CD4-positive, alpha-beta T cell (primary cell): ENCODE results near the gene ATP6V1G2. TPM values are rescaled to one million over a fixed set of nuclear protein-coding genes. Genes with fewer than 3 reads are reported as not detected.

ENCODE experiments used
- ATAC-seq: fragments of 200-7000 bp; cut with Tn5 transposase; one replicate; pipeline ENCODE4 v1.10.0; 2022; ENCODE audit warnings: mild to moderate bottlenecking; ENCODE audit not compliant: poor library complexity
- CTCF ChIA-PET: fragments of 350-600 bp; sonication (Branson Sonifier 250); formaldehyde crosslinking; loops from one replicate; lab custom pipeline; 2021; ENCODE audit warnings: antibody characterized with exemption, inconsistent platforms; lab: Charles Lee
- POLR2A ChIA-PET: fragments of 350-600 bp; sonication (Branson Sonifier 250); formaldehyde crosslinking; loops from one replicate; lab custom pipeline; 2021; ENCODE audit warnings: antibody characterized with exemption, inconsistent platforms; lab: Charles Lee
- DNase-seq, 14 experiments: peaks; one replicate each; pipeline ENCODE4 v3.0.0-alpha.2; 2013 to 2020; ENCODE audit warnings: mixed read lengths in 2 of 14
- H3K27ac ChIP-seq, 2 donors: one replicate each; pipeline versions ENCODE4 v1.5.1 to v1.7.0; 2013; ENCODE audit warnings: low read length in 2 of 2, low read depth in 1 of 2, mild to moderate bottlenecking in 1 of 2
- H3K27me3 ChIP-seq, 2 experiments: 1 replicate in 1 of 2; 2 replicates in 1 of 2; pipeline versions ENCODE4 v1.6.1 to v1.7.0; 2013; ENCODE audit warnings: low read length in 2 of 2, control low read depth in 1 of 2, mild to moderate bottlenecking in 1 of 2, moderate library complexity in 1 of 2; ENCODE audit not compliant: insufficient read depth in 2 of 2, control insufficient read depth in 1 of 2
- H3K36me3 ChIP-seq: one replicate; pipeline ENCODE4 v1.6.1; 2013; ENCODE audit warnings: low read length, control low read depth; ENCODE audit not compliant: insufficient read depth
- H3K4me1 ChIP-seq: one replicate; pipeline ENCODE4 v1.6.1; 2013; ENCODE audit warnings: low read length, control low read depth; ENCODE audit not compliant: insufficient read depth
- H3K4me3 ChIP-seq: one replicate; pipeline ENCODE4 v1.5.1; 2013; ENCODE audit warnings: mild to moderate bottlenecking, low read length, moderate library complexity
- H3K9me3 ChIP-seq, 2 experiments: 1 replicate in 1 of 2; 2 replicates in 1 of 2; pipeline versions ENCODE4 v1.6.1 to v1.7.0; 2013; ENCODE audit warnings: low read length in 2 of 2, mild to moderate bottlenecking in 2 of 2, control low read depth in 1 of 2, moderate library complexity in 1 of 2; ENCODE audit not compliant: control insufficient read depth in 1 of 2, insufficient read depth in 1 of 2
- H3K27ac Mint-ChIP-seq: one replicate; pipeline ENCODE4 v1.8.0; 2020; ENCODE audit warnings: mixed read lengths
- H3K27me3 Mint-ChIP-seq: one replicate; pipeline ENCODE4 v1.8.0; 2021; ENCODE audit warnings: mixed read lengths
- H3K36me3 Mint-ChIP-seq: one replicate; pipeline ENCODE4 v1.8.0; 2021; ENCODE audit warnings: low read depth, mixed read lengths
- H3K4me1 Mint-ChIP-seq: one replicate; pipeline ENCODE4 v1.8.0; 2021; ENCODE audit warnings: low read depth, mixed read lengths
- H3K4me3 Mint-ChIP-seq: one replicate; pipeline ENCODE4 v1.8.0; 2020; ENCODE audit warnings: mild to moderate bottlenecking, mixed read lengths
- H3K9me3 Mint-ChIP-seq: one replicate; pipeline ENCODE4 v1.8.0; 2020; ENCODE audit warnings: mixed read lengths
- intact Hi-C, 2 experiments: fragments of 100-400 bp; cut with DNase I in 1 of 2; cut with micrococcal nuclease in 1 of 2; formaldehyde crosslinking; loops; one replicate each; pipeline versions ENCODE4 v1.15.1 to v1.9.0; 2023 to 2025; cut with DNase I, micrococcal nuclease
- total RNA-seq, 174 experiments: library from RNA in 2 of 174; stranded (reverse) in 2 of 174; gene quantifications; one replicate each; pipeline ENCODE4 v1.2.3 and lab custom pipeline; 2021 to 2026
- TF ChIP-seq, protein P1 (sequence below): fragments of 200-600 bp; IDR thresholded peaks from one replicate; pipeline ENCODE4 v1.8.0; 2022; ENCODE audit warnings: antibody characterized with exemption, mild to moderate bottlenecking

The ATP6V1G2 gene
- total RNA-seq, 2 experiments from 2014 or later = 2.6 to 3.3 TPM

- H3K4me1 ChIP-seq = peaks cover 47% of the 10 kb centered on the region
- Mint-ChIP-seq H3K27ac (peak overlapping the region; percentile 99), H3K27me3 (no peaks in the 10 kb centered on the region), H3K36me3 (peaks cover 76% of the 10 kb centered on the region), H3K4me3 (peak overlapping the region; percentile 96), H3K4me1 (peaks cover 61% of the 10 kb centered on the region), H3K9me3 (no peaks in the 10 kb centered on the region)
- intact Hi-C loops = no loop called here
- TF ChIP-seq, protein P1, sequence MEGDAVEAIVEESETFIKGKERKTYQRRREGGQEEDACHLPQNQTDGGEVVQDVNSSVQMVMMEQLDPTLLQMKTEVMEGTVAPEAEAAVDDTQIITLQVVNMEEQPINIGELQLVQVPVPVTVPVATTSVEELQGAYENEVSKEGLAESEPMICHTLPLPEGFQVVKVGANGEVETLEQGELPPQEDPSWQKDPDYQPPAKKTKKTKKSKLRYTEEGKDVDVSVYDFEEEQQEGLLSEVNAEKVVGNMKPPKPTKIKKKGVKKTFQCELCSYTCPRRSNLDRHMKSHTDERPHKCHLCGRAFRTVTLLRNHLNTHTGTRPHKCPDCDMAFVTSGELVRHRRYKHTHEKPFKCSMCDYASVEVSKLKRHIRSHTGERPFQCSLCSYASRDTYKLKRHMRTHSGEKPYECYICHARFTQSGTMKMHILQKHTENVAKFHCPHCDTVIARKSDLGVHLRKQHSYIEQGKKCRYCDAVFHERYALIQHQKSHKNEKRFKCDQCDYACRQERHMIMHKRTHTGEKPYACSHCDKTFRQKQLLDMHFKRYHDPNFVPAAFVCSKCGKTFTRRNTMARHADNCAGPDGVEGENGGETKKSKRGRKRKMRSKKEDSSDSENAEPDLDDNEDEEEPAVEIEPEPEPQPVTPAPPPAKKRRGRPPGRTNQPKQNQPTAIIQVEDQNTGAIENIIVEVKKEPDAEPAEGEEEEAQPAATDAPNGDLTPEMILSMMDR = no peak
- CTCF ChIA-PET = interaction anchor here (1.3 to 3.9 kb wide), 3 partner anchors 11 to 45 kb away, joined by 3 to 30 read pairs (median 6); no protein-coding TSS in a partner anchor
- DNase-seq (peak in 1 of 14 experiments; percentile 54), ATAC-seq (no peak)
- H3K27ac ChIP-seq = peak overlapping the region; percentile 94 to 95
- peak overlapping the region; percentile 91 for H3K4me3 ChIP-seq
- no peaks in the 10 kb centered on the region for H3K27me3 ChIP-seq
- H3K36me3 ChIP-seq = peaks cover 67% of the 10 kb centered on the region
- POLR2A ChIA-PET = interaction anchor here (0.9 to 4.0 kb wide), 5 partner anchors 10 to 268 kb away, joined by 3 to 88 read pairs (median 4); partner anchors contain the start of genes LSM2, MCCD1 and MICB
- H3K9me3 ChIP-seq = no peaks in the 10 kb centered on the region
Observed at GRCh38 chr6:31538805-31539400, 7.5 kb downstream of the ATP6V1G2 start.

DNA sequence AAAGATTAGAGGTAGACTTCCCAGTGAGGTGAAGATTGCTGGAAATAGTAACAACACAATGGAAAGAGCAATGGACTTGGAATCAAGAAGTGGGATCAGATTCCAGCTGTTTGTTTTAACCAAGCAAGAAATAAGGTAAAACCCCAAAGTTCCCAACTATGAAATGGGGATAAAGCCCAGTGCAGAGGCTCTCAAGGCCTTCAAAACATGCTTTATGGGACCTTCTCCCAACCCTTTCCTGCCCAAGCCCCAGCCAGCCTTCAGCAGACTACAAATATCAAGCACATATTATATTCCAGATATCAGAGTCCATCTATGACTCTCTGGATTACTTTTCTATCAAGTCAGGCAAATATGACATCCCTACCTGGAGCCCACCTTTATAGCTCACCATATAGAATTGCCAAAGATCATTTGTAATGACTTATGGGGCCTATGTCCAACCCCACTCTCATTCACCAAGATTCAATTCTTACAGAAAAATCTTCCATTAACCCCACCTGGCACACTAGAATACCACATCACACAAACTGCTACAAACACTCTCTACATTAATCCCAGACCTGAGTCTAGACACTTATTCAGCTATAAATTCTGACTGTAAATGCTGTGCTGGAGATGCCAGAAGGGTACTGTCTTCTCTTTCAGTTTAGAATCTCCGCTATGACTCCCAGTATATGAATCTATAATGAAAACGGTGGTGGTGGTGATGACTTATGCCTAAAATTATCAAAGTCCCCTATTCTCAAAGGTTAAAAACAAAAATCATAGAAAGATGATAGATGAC is 10.7 kb downstream of the ATP6V1G2 start:
- H3K9me3 ChIP-seq = no peaks in the 10 kb centered on the region
- H3K4me1 Mint-ChIP-seq = peaks cover 36% of the 10 kb centered on the region
- peaks cover 92% of the 10 kb centered on the region for H3K36me3 Mint-ChIP-seq
- ATAC-seq (no peak), DNase-seq (no peak)
- H3K4me3 Mint-ChIP-seq = peak overlapping the region; percentile 26
- H3K4me1 ChIP-seq = peaks cover 33% of the 10 kb centered on the region
- H3K27me3 ChIP-seq = no peaks in the 10 kb centered on the region
- TF ChIP-seq, protein P1 = no peak
- POLR2A ChIA-PET = interaction anchor here (0.6 to 1.8 kb wide), 4 partner anchors 18 to 40 kb away, joined by 3 to 4 read pairs (median 4); partner anchors contain the start of genes MICB and TNF
- peaks cover 98% of the 10 kb centered on the region for H3K36me3 ChIP-seq
- H3K9me3 Mint-ChIP-seq = no peaks in the 10 kb centered on the region
- H3K27me3 Mint-ChIP-seq = no peaks in the 10 kb centered on the region
- intact Hi-C loops = no loop called here
- CTCF ChIA-PET = interaction anchor here (1.0 kb wide), 1 partner anchor 94 kb away, joined by 5 read pairs; no protein-coding TSS in a partner anchor
- no peak overlapping the region for H3K27ac ChIP-seq
- peak overlapping the region; percentile 13 for H3K27ac Mint-ChIP-seq
- no peak overlapping the region for H3K4me3 ChIP-seq

GRCh38 chr6:31534521-31535040 is 11.8 kb downstream of the ATP6V1G2 start:
- no peak for DNase-seq
- ChIA-PET CTCF (no interaction called here), POLR2A (interaction anchor here (1.8 kb wide), 1 partner anchor 37 kb away, joined by 4 read pairs; the partner anchor contains the start of gene MICB)
- Histone ChIP-seq H3K9me3 (no peaks in the 10 kb centered on the region), H3K27ac (no peak overlapping the region), H3K27me3 (no peaks in the 10 kb centered on the region), H3K4me3 (no peak overlapping the region), H3K4me1 (peaks cover 23% of the 10 kb centered on the region), H3K36me3 (peaks cover 99% of the 10 kb centered on the region)
- Mint-ChIP-seq H3K36me3 (peaks cover 94% of the 10 kb centered on the region), H3K4me1 (peaks cover 25% of the 10 kb centered on the region), H3K27me3 (no peaks in the 10 kb centered on the region), H3K9me3 (no peaks in the 10 kb centered on the region), H3K4me3 (no peak overlapping the region), H3K27ac (no peak overlapping the region)
- intact Hi-C loops = no loop called here
- ATAC-seq = no peak
- TF ChIP-seq, protein P1 = no peak
